HG03066 (cell line): ENCODE data around the gene ACTR2.
"Not testable (repeated sequence)": the region's sequence is repeated elsewhere in the genome, so short reads cannot be mapped to it uniquely, and the experiment has no call there.

Source experiments
- ATAC-seq: cut with Tn5 transposase; IDR thresholded peaks from one replicate; pipeline ENCODE4 v1.9.1; 2021; ENCODE audit warnings: low read depth; ENCODE audit not compliant: unreplicated experiment

Gene ACTR2

DNA sequence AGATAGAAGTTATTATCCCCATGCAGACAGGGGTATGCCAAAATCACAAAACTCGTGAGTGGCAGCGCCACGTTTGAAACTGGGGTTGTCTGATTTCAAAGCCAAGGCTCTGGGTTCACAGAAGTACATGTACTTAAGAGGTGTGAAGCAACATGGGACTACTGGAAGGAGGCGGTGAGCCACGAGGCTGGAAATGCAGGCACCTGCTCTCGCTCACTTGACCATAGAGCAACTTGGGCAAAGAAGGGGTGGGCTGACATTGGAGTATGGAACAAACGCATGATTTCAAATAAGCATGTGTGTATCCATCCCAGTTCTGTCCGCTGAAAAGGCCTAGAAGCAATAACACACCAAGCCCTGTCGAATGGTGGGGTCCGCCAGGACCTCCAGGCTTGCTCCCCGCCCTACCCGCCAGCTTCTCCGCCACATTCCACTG, 593 bp upstream of the ACTR2 start:
- peak; percentile 6 for ATAC-seq

DNA sequence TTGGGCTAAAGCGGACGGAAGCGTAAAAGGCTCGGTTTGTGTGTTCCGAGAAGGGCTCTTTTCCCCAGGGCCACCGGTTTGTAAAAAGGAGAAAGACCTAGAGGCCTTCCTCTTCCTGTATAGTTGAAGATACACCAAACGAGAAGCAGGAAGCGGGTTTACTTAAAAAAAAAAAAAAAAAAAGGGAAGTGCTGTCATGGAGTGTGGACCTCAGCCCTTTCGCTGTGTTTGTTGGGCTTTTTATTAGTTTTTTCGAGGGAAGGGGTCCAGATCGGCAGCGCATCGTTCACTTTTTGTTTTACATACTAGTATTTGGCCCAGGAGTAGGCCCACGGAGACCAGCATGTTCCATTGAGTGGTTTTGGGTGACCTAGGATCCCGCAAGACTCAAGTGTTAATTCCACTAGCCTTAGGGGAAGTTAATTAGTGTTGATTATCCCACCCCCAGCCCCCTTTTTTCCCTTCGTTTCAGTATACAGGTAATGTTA, 676 bp downstream of the ACTR2 start:
- ATAC-seq = peak; percentile 42

DNA sequence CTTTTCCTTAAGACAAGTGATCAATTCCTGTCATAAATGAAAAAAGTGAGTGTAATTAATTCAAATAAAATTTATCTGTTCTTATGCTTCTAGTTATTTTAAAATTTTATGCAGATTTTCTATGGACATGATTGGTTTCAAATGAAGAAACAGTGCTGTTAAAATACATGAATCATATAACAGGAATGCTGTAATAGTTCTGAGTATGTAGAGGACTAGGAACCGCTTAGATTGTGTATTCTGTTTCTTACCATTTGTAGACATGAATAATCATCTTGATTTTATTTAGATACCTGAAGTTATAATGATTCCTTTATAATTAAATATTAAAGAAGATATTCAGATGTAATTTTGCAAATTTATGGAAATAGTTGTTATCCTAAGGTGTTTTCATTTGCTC, 3.5 kb downstream of the ACTR2 start:
- ATAC-seq = no peak

DNA sequence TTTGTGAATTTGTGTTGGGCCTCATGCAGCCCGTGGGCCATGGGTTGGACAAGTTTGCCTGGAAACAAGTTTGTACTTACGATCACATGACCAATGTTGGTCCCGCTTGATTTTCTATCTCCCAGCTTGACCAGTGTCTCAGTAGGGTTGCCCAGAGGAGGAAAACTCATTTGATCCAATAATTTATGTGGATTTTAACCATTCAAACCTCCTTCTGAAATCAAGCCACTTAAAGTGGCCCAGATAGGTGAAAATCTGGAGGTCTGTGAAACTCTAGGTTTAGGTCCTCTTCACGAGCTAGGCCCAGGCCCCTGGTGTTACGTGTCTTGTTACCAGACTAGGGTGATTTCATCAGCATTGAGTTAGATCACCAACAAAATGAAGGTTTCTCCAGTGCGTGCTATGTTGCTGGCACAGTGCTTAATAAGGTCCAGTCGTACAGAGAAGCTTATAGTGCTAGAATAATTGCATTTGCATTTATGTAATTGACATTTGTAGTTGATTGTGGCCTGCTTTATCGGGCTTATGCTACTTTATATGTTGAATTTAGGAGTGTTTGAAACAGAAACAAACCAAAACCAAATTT, 4.4 kb downstream of the ACTR2 start:
- ATAC-seq = no peak

DNA sequence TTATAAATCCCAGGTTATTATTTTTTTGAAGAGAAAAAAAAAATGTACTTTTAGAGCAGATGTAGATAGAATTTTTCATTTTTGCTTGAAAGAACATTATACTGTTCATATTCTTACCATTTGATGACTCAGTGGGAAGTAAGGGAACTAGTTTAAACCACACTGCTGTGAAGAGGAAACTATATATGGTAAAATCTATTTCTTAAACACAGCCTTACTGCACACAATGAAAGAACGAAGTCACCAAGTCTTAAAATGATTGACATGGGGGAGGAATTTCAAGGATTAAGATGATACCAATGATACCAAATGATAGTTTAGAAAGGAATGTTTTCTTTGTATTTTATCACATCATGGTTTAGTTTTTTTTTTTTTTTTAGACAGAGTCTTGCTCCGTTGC, 5.0 kb downstream of the ACTR2 start:
- ATAC-seq = no peak

DNA sequence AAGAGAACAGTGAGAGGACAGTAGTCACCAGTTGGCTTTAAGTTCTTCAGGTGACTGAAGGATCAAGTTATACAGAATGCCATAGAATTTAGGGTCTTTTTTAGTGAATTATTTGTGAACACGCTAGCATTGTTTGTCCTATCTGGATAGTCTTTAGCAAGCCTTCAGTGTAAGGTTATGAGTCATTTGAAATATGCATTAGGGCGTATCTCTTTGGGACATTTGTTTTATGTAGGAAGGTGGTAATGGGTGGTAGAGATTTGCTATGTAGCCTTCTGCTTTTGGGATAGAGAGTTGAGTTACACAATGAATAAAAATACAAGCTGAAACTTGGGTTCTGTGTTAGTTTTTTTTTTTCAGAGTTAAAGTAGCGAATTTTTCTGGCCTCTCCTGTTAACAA, 13.0 kb downstream of the ACTR2 start:
- ATAC-seq = no peak

DNA sequence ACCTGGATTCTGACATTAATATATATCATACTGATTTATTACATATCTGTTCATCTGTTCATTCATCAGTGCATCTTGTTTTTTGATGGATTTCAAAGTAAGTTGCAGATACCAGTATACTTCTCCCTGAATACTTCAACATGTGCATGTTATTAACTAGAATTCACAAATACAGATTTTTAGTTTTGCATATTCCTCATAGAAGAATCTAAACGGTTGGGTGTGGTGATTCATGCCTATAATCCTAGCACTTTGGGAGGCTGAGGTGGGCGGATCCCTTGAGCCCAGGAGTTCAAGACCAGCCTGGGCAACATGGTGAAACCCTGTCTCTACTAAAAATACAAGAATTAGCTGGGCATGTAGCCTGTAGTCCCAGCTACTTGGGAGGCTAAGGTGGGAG, 16.8 kb downstream of the ACTR2 start:
- ATAC-seq = not testable (repeated sequence)

DNA sequence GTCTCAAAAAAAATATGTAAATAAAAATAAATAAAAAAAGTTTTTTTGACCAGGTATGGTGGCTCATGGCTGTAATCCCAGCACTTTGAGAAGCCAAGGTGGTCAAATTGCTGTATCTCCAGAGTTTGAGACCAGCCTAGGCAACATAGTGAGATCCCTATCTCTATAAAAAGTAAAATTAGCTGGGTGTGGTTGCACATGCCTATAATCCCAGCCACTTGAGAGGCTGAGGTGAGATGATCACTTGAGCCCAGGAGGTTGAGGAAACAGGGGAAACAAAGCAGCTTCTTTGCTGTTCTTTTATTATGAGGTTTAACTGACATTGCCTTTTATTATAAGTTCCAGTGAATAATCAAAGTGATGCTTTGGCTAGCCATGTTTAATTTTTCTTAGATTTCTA, 25.0 kb downstream of the ACTR2 start:
- ATAC-seq = no peak

DNA sequence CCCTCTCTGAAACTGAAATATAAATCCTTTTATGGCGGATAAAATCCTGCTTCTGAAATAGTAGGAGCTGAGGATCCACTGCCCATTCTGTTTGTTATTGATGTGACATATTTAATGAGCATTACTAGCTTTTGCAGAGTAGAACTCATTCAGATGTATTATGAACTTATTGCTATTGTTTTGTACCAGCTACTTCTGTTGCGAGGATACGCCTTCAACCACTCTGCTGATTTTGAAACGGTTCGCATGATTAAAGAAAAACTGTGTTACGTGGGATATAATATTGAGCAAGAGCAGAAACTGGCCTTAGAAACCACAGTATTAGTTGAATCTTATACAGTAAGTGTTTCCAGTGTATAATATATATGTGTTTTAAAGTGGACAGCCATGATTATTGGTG, 27.7 kb downstream of the ACTR2 start:
- no peak for ATAC-seq

DNA sequence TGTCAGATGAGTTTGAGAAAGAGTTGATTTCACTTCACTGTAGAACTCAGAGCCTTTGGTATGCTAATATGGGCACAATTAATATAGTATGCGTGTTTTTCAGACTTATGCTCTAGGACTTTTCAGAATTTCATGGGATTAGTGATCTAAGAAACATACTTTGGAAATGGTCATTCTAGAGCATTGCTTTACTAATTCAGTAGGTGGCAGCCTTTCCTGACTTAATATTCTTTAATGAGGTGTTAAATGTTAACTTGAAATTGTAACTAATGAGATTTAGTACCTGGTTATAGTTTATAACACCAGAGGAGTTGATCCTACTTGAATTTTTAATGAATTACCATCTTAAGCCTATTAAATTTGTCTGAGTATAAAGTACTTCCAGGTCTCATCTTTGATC, 28.4 kb downstream of the ACTR2 start:
- no peak for ATAC-seq

DNA sequence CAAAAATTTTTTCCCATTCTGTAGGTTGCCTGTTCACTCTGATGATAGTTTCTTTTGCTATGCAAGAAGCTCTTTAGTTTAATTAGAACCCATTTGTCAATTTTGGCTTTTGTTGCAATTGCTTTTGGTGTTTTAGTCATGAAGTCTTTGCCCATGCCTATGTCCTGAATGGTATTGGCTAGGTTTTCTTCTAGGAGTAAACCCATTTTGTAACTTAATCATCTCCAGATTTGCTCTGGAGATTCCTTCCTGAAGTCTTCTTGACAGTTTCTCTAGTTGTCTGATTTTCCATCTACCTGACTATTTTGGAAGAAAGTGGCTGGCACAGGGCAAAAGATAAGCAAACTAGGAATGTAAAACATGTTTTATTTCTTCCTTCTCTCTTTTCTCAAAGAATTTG, 30.2 kb downstream of the ACTR2 start:
- ATAC-seq = not testable (repeated sequence)

DNA sequence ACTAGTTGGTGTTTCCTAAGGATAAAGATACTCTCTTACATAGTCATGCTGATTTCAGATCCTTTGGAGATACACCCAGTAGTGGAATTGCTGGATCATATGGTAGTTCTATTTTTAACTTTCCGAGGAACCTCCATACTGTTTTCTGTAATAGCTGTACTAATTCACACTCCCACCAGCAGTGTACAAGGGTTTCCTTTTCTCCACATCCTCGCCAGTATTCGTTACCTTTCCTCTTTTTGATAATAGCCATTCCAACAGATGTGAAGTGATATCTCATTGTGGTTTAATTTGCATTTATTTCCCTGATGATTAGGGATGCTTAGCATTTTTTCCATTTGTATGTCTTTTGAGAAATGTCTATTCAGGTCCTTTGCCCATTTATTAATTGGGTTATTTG, 34.0 kb downstream of the ACTR2 start:
- no peak for ATAC-seq

DNA sequence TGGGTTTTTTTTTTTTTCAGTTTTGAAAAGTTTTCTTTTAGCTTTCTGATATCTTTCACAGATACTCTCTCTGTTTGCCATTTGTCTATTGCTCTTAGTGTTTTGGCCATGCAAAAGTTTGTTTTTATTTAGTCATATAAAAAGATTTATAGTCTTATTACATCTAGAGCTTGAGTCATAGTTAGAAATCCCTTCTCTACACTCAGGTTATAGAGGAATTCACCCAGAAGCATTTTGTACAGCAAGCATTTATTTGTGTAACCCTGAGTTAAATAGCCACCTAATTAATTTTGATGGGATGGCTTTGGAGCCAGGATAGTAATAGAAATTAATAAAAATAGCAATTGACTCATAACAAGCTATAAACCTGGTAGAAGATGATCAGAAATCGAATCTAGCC, 35.6 kb downstream of the ACTR2 start:
- no peak for ATAC-seq

DNA sequence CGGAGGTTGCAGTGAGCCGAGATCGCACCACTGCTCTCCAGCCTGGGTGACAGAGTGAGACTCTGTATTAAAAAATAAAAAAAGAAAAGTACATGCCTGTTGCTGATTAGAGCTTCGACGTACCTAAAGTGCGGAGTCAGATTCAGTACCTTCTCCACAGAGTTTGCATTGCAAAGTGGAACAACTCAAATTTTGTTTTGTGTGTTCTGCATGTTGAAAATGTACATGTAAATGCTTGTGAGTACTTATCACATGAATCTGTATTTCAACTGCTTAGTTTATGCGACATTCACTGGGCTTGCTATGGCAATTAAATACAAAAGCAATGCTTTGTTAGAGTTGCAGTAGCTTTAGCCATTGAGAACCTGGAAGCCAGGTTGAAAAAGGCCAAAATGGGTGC, 36.4 kb downstream of the ACTR2 start:
- ATAC-seq = no peak

DNA sequence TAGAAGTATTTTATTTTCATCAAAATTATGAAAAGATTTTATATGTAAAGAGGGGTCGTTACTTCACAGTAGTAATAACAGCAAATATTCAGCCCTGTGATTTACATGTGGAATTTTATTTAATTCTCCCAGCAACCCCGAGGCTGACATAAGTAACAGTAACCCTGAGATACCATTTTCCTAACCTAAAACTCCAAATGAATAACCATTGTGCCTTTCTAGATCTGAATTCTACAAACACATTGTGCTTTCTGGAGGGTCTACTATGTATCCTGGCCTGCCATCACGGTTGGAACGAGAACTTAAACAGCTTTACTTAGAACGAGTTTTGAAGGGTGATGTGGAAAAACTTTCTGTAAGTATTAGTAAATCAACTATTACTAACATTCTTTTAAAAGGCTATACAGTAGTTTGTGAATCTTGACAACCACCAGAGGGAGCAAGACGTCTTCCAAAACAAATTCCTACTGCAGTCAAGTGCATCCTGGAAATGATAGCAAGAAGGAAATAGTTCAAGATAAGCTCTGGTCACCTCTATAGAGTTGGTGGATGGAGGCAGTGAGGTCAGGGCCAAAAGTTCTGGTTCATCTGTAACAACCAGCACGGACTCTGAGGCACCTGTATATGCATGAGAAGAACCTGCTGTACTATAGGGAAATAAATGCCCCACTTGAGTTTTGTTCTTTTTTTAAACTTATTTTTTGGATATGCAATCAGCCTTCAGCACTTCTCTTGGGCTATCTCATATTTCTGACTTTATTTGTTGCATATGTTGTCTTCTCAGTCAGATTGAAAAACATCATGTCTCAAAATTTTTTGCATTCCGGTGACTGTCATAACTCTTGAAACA, 37.4 kb downstream of the ACTR2 start:
- no peak for ATAC-seq

DNA sequence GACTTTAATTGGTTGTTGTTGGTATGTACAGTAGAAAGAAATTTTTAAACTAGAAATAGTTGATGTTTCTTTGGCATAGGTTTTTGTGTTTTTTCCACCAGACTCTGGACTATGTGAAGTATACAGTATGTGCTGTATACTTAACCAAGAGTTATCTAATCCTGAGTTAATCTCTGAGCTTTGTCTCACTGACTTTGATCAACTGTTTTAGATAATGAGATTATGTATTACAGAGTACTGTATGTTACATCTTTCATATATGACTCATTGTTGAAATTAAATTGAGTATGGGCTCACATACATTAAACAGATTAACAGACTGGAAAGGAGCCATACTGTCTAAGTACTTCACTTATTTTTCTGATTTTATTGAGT, 38.0 kb downstream of the ACTR2 start:
- no peak for ATAC-seq

DNA sequence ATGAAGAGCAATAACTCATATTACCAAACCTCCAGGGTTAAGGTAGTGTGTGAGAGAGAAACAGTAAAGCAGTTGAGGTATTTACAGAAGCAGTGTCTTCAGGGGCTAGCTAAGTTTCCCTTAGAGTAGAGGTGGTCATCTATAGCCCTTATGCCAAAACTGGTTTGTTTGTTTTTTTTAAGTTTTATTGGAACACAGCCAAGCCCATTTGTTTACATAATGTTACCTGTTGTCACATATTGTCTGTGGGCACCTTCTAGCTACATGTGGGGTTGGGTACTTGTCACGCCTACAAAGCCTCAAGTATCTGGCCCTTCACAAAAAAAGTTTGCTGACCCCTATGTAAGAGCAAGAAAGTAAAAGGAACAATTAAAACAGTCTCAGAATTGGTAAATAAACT, 39.4 kb downstream of the ACTR2 start:
- ATAC-seq = no peak

DNA sequence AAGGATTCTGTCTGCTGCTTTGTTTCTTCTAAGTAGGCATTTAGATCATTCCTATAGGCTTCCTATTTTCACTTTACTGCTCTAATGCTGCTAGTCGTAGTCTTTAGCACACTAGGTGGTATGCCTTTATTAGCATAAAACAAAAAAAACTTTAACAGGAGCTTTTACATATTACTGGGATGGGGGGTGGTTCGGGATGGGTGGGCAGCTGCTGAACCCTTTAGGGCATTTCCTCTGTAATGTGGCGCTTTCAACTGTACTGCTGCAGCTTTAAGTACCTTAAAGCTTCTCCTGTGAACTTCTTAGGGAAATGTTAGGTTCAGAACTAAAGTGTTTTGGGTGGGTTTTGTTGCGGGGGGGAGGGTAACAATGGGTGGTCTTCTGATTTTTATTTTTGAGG, 41.3 kb downstream of the ACTR2 start:
- ATAC-seq = no peak

DNA sequence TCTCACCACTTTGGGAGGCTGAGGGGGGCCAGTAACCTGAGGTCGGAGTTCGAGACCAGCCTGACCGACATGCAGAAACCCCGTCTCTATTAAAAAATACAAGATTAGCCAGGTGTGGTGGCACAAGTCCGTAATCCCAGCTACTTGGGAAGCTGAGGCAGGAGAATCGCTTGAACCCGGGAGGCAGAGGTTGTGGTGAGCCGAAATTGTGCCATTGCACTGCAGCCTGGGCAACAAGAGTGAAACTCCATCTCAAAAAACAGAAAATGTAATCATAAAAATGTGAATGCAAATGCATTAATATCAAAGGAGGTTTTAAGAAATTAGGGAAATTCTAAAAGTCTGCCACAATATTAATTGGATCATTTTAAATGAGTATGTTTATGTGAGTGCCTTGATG, 45.7 kb downstream of the ACTR2 start:
- ATAC-seq = no peak

DNA sequence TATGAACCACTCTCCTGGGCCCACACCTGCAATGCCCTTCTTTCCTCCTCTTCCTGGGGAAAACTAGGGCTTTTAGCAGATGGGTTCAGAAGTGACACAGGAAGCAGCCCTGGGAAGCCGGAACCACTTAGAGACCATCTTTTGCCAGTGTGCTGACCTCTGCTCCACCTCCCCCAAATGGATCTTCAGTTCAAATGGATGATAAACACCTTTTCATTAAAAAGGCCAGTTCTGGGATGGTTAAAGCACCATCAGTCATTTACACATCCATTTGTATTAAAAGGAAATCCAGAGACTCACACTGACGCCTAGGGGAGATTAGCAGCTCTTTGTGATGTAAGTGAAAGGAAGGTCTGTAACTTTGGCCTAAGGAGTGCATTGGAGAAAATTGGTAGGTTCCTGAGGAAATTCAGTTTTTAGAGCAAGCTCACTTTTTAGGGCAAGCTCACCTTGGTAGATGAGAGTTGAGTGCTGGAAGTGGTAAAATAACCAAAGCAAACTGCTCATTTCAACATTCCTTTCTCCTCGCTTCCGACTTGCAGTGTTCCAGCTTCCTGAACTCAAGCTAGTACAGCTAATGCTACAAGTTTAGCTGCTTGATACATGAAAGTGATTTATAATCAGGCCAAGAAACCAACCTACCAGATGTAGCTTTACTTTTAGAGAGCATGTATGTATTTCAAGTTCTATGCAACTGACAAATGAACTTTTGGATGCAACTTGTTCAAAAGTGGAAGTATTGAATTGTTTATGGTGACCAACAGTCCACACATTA, 47.7 kb downstream of the ACTR2 start:
- no peak for ATAC-seq

DNA sequence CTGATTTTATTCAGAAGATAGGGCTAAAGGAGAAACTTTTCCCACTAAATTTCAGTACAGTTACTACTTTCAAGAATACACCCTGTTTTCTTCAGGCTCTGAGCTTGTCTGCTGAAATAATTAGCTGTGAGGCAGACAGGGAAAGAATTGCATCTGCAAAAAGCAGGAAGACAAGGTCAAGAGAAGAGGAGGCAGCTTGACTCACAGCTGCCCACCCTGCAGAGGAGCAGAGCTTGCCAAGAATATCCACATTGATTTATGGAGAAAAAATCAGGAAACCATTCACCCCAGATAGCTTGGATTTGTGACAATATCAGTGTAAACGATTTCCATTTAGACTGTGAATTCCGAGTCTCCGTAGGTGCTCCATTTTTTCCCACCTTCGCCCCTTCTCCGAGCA, 49.0 kb downstream of the ACTR2 start:
- ATAC-seq = no peak

DNA sequence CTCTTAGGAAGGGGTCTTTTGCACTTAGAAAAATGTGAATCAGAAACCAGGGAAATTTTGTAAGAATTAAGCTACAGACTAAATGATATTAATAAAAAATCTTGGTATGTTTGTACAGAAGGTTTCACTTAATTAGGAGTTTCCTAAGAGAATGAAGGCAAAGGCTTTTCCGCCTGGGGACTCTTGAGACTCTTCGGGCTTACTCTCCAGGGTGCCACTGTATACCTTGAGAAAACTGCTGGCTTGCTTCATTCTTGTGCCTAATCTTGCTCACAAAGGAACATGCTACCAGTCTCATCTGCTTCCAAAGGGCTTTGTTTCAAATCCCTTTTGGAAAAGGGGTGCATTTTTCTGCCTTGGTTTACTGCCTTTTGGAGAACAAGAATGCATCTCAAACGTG, 49.5 kb downstream of the ACTR2 start:
- no peak for ATAC-seq
